DND-41 (cell line): ENCODE measurements around the gene CCL5.

ENCODE experiments used
- CTCF ChIP-seq: IDR thresholded peaks from 2 replicates; pipeline ENCODE4 v1.5.1; 2012; ENCODE audit warnings: borderline replicate concordance, low read length, moderate library complexity, mild to moderate bottlenecking; ENCODE audit not compliant: poor library complexity, severe bottlenecking; ENCODE audit errors: extremely low read depth
- EZH2 ChIP-seq: IDR thresholded peaks from 3 replicates; pipeline ENCODE4 v1.6.1; 2012; ENCODE audit warnings: borderline replicate concordance, low read depth, mild to moderate bottlenecking, moderate library complexity, low read length, inconsistent platforms; ENCODE audit not compliant: severe bottlenecking

- TF ChIP-seq CTCF (no peak), EZH2 (no peak)
Measured at GRCh38 chr17:35847633-35848373, 32.4 kb downstream of the CCL5 start.
